ENCODE results near the gene TMC6.
"Not testable (repeated sequence)": the region's sequence is repeated elsewhere in the genome, so short reads cannot be mapped to it uniquely, and the experiment has no call there.

TMC6 gene

DNA sequence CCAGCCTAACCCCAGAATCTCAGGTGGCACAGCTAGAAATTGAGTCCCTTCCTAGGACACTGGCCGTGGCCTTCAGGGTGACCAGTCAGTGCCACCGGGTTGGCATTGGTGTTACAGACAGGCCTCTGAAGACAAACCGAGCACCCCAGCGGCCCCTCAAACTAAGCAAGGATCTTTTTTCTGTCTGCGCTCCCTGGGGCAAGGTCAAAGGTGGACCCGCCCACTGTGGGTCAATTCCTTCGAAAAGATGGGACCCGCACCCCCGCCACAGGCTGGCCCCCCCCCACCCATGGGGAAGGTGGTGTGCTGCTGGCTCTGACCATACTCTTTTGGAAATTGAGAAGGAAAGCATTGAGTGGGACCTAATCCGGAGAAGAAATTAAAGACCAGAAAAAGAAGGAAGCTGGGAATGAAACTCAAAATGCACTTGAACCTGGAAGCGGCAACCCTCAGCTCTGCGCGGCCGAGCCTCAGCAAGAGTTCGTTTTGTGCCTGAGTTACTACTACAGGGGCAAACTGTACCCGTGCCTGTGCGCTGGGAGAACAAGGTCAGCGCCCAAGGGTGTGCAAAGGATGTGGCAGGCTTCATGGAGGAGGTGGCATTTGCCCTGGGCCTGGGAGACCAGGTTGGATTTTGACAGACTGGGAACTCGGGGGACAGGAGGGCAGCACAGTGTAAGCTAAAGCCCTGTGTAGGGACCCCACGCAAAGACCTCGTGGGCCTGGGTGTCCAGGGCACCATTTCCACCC, 20.4 kb downstream of the TMC6 start:
- DNase-seq, result no peak

DNA sequence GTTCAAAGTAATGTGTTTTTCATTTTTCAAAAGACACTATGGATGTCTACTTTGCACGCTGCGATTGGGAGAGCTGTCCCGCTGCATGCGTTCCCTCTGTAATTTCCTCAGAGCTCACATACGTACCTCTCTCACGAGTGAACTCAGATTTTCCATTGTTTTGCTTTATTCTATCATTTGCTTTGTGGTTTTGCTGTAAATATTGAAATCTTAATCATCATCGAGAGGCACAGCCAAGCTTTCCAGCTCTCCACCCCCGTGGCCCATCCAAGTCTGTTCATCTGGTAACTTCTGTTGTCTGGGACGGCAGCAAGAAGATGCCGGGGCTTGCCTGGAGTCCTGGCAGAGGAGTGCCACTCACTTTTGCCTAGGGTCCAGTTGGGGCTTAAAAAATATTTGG, 21.1 kb downstream of the TMC6 start:
- DNase-seq, result no peak

DNA sequence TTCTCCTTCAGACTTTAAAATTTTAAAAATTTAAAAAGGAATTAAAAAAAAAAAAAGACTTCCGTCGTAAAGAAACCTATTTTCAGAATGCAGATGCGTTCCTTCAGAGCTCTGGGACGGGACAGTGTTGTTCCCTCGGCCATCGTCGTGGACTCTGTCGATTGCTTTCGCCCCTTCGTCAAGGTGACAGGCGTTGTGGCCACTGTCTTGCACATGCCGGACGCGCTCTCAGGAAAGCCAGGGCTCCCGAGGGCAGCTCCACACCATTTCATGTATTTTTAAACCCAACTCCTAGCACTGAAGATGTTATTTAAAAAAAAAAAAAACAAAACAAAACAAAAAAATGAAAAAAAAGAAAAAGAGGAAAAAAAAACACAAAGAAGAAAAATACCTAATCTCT, 22.3 kb downstream of the TMC6 start:
- no peak for DNase-seq

DNA sequence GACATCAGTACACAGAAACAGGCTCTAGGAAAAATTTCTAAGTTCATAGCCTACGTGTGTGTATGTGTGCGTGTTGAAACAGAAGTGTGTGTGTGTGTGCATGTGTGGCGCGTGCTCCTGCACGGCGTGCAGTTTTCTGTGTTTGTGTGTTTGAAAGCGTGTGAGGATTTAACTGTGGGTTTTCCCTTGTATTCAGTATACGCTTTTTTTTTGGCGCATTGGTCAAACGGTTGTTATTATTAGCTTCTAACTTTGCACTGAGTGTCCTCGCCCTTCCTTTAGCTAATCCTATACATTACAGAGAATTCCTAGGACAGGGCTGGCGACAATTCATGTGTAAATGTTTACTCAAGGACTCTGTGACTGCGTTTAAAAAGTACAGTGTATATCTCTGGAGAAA, 23.0 kb downstream of the TMC6 start:
- no peak for DNase-seq

DNA sequence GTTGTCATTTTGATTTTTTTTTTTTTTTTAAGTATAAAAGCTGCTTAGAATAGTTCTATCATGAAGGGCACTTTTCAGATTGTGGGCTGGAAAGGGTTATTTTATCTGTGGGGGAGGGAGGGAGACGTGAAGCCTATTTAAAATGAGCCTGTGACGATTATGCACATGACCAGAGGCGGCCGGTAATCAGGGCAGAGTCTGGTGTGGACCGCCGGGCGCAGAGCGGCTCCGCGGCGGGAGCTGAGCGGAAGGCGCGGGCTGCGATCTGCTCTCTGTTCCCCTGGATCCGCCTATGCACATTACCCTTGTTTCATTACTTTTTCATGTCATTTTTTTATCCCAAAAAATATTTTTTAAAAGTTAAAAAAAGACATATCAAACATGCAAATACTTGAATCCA, 23.5 kb downstream of the TMC6 start:
- no peak for DNase-seq

DNA sequence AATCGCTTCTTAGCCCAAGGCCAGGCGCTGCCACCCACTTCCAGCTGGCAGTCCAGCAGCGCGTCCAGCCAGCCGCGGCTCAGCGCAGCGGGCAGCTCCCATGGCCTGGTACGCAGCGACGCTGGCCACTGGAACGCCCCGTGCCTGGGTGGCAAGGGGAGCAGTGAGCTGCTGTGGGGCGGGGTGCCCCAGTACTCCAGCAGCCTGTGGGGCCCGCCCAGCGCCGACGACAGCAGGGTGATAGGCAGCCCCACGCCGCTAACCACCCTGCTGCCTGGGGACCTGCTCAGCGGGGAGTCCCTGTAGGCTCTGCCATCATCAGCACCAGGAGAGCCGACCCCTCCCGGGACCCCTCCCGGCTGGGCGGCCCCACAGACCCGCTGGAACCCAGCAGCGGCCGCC, 24.0 kb downstream of the TMC6 start:
- DNase-seq, result no peak

DNA sequence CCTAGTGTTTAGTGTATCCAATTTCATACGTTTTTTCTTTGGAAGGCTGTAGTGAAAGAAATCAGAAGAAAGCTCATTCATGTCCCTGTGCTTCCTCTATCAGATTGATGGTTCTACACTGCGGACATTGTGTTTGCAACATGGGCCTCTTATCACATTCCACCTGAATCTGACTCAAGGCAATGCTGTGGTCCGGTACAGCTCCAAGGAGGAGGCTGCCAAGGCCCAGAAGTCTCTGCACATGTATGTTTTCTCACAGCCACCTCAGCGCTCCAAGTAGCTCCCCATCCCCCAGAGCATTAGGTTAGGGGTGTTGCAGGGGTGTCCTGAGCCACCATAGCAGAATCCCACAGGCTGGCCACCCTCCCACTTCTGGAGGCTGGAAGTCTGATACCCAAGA, 25.2 kb downstream of the TMC6 start:
- DNase-seq, result no peak

DNA sequence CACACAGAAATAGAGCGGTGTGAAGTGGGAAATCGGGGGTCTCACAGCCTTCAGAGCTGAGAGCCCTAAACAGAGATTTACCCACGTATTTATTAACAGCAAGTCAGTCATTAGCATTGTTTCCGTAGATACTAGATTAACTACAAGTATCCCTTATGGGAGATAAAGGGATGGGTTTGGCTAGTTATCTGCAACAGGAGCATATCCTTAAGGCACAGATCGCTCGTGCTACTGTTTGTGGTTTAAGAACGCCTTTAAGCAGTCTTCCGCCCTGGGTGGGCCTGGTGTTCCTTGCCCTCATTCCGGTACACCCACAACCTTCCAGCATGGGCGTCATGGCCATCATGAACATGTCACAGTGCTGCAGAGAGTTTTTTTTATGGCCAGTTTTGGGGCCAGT, 27.0 kb downstream of the TMC6 start:
- no peak for DNase-seq

DNA sequence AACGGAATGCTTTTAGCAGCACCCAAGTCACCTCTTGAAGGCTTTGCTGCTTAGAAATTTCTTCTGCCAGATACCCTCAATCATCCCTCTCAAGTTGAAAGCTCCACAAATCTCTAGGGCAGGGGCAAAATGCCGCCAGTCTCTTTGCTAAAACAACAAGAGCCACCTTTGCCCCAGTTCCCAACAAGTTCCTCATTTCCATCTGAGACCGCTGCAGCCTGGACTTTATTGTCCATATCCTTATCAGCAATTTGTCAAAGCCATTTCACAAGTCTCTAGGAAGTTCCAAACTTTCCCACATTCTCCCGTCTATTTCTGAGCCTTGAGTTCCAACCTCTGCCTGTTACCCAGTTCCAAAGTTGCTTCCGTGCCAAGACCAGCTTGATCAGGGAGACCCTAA, 27.4 kb downstream of the TMC6 start:
- no peak for DNase-seq

DNA sequence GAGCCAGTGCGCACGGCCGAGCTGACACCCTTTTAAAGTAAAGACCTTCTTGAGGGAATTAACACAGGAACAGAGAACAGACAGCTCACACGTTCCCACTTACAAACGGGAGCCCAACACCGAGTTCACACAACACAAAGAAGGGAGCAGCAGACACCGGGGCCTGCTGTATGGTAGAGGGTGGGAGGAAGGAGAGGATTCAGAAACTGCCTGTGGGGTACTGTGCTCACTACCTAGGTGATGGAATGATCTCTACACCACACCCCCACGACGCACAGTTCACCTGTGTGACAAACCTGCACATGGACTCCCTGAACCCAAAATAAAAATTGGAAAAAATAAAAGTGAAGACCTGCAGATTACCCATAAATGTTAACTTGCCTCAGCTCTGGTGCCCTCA, 32.5 kb downstream of the TMC6 start:
- no peak for DNase-seq

DNA sequence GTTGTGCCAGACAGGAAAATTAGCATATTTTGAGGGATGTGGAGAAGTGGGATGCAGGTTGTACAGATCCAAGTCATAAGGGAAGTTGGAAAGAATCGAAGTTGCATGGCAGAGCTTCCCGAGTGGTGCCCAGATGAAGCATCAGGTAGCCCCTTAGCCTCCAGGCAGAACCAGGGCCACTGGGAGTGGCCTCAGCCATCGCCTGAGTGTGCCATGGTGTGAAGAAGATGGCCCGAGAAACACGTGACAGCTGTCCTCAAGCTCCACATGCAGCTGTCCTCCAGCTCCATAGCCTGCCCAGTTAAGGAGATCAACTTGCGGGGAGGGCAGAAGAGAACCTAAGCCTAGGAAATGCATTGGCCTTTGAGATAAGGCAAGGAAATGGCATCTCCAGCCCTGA, 33.5 kb downstream of the TMC6 start:
- no peak for DNase-seq

DNA sequence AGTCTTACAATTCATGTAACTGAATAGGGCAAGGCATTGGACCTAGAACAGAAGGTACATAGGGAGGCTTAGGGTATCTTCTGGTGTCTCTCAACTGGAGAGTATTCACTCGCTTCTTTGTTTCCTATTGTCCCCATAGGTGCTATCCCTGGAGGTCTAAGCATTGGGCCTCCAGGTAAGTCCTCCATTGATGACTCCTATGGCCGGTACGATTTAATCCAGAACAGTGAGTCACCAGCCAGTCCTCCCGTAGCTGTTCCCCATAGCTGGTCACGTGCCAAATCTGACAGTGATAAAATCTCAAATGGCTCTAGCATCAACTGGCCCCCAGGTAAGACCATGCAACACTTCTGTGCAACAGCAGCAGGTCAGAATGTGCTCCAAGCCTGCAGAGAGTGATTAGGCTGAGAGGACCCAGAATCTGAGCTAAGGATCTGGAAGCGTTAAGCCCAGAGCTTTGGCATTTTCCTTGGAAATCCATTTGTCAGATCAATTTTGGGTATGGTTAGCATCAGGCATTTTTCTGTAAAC, 35.7 kb downstream of the TMC6 start:
- DNase-seq, result no peak

DNA sequence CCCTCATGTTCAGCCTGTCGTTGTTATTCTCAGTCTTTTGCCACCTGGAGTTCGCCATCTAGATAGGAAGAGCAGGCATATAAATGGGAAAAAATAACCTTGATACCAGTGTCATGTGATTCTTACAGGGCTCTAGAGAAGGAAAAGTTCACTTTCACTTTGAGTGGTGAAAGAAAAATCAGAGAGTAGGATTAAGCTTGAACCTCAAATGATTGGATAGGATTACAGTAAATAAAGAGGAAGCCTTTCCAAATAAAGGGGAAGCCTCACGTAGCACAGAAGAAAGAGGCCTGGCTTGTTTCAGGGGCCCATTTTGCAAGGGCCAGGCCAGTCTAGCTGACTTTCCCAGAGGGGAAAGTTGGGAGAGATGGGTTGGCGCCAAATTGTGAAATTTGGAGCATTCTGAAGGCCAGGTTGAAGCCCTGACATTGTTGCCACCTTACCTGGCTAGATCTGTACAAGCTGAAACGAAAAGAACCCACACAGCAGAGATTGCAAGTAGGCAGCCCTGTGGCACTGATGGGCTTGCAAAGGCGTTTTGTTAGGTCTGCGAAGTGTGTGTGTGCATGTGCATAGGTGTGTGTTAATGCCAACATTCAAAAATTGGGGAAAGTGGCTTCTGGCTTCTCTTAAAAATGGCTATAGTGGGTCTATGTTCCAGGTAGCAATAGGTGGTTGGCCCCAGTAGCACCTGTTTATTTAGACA, 38.8 kb downstream of the TMC6 start:
- DNase-seq, result no peak

DNA sequence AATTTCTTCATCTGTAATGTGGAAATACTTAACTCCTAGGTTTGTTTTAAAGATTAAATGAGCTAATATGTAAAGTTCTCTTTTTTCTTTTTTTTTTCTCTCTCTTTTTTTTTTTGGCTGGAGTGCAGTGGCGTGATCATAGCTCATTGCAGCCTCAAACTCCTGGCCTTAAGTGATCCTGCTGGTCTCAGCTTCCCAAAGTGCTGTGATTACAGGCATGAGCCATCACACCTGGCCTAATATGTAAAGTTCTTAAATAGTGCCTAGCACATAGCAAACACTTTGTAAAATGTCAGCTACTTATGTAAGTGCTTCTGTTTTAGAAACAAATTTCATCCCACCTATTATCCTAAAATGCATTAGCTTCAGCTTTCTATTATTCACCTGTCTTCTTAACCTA, 40.0 kb downstream of the TMC6 start:
- no peak for DNase-seq

DNA sequence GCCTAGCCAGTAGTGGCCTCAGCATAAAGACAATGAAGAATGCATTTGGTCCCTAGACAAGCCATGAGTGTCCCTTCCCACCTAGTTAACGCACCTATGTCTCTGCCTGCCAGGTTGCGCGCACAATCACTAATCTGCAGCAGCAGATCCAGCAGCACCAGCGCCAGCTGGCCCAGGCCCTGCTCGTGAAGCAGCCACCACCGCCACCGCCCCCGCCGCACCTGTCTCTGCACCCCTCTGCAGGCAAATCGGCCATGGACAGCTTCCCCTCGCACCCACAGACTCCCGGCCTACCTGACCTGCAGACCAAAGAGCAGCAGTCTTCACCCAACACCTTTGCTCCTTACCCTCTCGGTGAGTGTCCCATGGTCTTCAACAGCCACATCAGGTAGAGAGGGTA, 41.8 kb downstream of the TMC6 start:
- DNase-seq, result no peak

DNA sequence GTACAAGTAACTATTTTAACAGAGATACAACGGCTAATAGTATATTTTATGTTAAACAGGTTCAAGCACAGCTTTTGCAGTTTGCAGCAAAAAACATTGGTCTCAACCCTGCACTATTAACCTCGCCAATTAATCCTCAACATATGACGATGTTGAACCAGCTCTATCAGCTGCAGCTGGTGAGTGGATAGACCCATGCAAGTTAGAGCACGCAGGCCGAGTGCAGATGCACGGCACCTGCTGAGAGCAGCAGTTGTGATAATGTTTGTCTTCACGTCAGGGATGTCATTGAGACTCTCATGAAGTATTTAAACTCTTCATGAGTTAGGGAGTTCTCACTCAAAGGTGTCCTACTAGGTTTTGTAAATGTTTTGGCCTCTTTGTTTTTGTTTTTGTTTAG, 45.6 kb downstream of the TMC6 start:
- peak; percentile 22 for DNase-seq

DNA sequence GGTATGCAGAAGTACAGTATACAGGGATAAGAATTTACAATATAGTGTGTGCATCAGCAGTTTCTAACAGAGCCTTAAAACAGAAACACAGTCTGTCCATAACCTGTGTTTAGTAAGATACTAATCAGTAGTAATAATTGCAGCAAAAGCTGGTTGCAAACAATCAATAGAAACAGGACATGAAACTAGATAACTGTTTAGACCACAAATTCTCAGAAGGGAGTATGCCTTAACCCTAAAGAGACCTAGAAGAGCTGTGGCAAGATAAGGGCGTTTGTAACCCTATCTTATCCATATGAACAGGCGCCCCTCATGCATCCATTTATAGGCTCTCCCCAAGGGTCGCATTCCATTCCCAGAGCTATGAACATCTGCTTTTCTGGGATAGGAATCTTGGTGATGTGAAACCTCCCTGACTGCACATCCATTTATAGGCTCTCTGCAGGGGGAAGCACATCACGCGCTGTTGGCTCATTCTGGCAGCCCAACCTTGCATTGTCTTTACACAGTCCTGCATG, 46.1 kb downstream of the TMC6 start:
- DNase-seq, result not testable (repeated sequence)

DNA sequence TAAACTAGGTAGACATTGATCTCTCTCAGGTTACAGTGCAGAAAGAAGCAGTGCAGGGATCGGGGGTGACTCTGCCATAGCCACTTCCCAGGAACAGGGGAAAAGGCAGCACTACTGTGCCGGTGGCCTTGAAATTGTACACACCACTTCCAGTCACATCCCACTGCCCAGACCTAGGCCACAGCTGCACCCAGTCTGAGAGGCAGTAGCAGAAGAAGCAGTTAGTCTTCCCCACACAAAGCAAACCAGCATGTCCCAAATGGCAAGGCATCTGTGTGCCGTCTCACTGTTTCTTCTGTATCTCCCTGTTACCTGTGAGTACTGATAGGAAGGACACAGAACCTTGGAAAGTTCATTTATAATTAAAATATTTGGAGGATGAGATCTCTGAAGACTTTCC, 47.0 kb downstream of the TMC6 start:
- DNase-seq, result no peak

DNA sequence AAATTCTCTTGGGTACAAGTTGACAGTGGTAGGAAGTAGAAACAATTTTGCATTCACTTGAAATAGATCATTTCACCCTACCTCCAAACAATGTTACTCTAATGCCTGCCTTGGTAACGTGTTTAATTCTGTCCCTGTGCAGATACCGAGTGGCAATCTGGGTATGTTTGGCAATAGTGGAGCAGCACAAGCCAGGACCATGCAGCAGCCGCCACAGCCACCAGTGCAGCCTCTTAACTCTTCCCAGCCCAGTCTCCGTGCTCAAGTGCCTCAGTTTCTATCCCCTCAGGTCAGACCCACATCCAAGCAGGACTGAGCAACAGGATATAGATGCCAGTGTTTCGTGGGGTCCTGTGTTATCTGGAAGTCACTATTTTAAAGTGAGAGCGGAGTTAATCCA, 49.3 kb downstream of the TMC6 start:
- no peak for DNase-seq

DNA sequence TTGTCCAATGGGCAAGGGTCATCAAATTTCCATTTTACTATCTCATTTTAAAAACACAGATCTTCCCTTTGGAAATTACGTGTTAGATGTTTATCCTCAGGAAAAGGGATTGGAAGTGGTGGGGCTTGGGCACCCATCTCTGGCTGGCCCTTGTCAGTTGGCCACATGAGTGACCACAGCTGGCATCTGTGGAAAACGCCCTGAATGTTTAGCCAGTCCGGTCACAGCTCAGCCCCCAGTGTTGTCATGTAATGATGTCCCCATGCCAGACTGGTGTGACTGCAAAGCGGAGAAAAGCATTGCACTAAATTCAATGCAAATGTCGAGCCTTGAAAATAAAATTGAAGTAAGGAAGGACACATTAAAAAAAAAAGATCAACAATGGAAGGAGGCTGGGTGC, 53.0 kb downstream of the TMC6 start:
- DNase-seq, result no peak

DNA sequence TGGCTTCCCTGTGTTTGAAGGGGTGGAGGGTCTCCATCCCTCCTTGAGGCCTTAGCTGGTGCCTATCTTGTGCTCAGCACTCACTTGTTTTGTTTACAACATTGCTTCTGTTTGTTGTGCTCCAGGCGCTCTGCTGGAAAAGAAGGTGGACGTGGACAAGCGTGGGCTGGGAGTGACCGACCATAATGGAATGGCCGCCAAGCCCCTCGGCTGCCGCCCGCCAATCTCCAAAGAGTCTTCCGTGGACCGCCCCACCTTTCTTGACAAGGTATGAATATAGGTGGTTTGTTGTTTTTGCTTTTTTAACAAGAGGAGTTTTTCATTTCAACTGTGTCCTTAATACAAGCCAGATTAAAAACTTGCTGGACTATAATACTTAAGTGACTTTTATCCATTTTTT, 53.5 kb downstream of the TMC6 start:
- no peak for DNase-seq

DNA sequence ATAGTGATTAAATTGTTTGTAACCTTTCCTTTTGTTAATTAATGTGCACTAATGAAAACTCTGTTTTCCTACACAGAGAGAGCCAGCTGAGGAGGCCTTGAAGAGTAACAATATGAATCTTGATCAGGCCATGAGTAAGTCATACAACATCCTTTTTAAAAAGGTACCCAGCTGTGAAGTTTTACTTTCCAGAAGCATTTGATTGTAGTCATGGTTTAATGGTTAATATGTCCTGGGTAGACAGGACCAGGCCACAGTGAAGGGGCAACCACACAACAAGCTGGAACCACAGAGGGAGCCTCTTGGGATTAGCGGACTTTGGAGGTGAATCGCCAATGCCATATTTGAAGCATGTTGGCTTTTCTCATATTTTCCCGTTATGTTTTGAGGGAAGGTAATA, 55.6 kb downstream of the TMC6 start:
- no peak for DNase-seq

DNA sequence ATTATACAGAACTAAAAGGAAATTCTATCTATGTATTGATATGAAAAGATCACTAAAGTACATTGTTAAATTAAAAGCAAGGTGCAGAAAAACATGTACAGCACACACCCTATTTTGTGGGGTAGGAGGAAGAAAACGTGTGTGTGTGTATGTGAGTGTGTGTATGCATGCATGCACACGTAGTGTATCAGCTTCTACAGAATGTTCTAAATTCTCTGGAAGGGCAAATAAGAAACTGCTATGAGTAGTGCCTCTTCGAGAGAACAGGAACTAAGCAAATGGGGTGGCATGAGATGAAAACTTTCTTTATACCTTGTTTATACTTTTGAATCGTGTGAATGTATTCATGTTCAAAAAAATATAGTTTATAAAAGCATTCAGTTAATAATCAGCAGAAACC, 58.9 kb downstream of the TMC6 start:
- no peak for DNase-seq

DNA sequence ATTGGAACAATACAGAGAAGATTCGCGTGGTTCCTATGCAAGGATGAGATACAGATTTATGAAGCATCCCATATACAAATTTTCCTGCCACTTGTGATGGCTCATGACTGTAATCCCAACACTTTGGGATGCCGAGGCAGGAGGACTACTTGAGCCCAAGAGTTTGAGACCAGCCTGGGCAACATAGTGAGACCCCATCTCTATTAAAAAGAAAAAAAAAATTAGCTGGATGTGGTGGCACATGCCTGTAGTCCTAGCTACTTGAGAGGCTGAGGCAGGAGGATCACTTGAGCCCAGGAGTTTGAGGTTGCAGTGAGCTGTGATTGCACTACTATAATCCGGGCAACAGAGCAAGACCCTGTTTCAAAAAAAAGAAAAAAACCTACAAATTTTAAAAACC, 61.6 kb downstream of the TMC6 start:
- not testable (repeated sequence) for DNase-seq

DNA sequence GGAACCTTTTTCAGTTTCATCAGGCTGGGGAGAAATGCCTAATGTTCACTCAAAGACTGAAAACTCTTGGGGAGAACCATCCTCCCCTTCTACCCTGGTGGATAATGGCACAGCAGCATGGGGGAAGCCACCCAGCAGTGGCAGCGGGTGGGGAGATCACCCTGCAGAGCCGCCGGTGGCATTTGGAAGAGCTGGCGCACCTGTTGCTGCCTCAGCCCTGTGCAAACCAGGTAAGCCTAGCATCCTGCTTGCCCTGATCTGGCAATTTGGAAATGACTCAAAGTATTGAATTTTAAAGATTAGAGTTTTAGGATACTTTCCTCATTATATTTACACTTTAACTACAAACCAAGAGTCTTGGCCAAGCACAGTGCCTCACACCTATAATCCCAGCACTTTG, 63.8 kb downstream of the TMC6 start:
- no peak for DNase-seq

Measured in NCI-H1436 (cell line).